A673 (cell line): ENCODE results near the gene C1orf198. TPM values are rescaled to one million over a fixed set of nuclear protein-coding genes. Genes with fewer than 3 reads are reported as not detected.

ENCODE experiments used
- BruUV-seq: library from RNA; stranded (reverse); fragments of 400-500 nt; replicated peaks from 2 replicates; lab custom pipeline; 2021; lab: Mats Ljungman, UMichigan
- CTCF ChIA-PET: fragments of 300-600 bp; sonication (Branson Sonifier 250); formaldehyde crosslinking; loops from one replicate; lab custom pipeline; 2022; ENCODE audit warnings: antibody characterized with exemption; lab: Charles Lee
- POLR2A ChIA-PET: fragments of 300-600 bp; sonication (Branson Sonifier 250); formaldehyde crosslinking; loops from one replicate; lab custom pipeline; 2022; ENCODE audit warnings: antibody characterized with exemption; ENCODE audit not compliant: low non-redundant PET; lab: Charles Lee
- DNase-seq: peaks from one replicate; pipeline ENCODE4 v3.0.0-alpha.2; 2015; ENCODE audit warnings: low spot score
- H3K27ac ChIP-seq: fragments of 200-600 bp; sonication (generic); 2 replicates; pipeline ENCODE4 v1.5.1; 2016; ENCODE audit warnings: mixed run types, low read depth, mild to moderate bottlenecking, mixed read lengths, antibody characterized with exemption, low read length; ENCODE audit not compliant: poor library complexity, severe bottlenecking
- H3K27me3 ChIP-seq: fragments of 200-600 bp; sonication (generic); replicated peaks from 2 replicates; pipeline ENCODE4 v1.6.1; 2017; ENCODE audit warnings: mixed run types, low read depth, mild to moderate bottlenecking, mixed read lengths, antibody characterized with exemption, low read length; ENCODE audit not compliant: insufficient read depth, poor library complexity
- H3K36me3 ChIP-seq: fragments of 200-600 bp; sonication (generic); 2 replicates; pipeline ENCODE4 v1.6.1; 2016; ENCODE audit warnings: mixed run types, mild to moderate bottlenecking, mixed read lengths, antibody characterized with exemption, low read length; ENCODE audit not compliant: insufficient read depth, poor library complexity, severe bottlenecking
- H3K4me1 ChIP-seq: fragments of 200-600 bp; sonication (generic); 2 replicates; pipeline ENCODE4 v1.6.1; 2017; ENCODE audit warnings: mixed run types, mild to moderate bottlenecking, mixed read lengths, antibody characterized with exemption, low read length; ENCODE audit not compliant: insufficient read depth, poor library complexity, severe bottlenecking
- H3K4me3 ChIP-seq: fragments of 200-600 bp; sonication (generic); 2 replicates; pipeline ENCODE4 v1.5.1; 2016; ENCODE audit warnings: low read depth, mixed run types, mild to moderate bottlenecking, mixed read lengths, low read length; ENCODE audit not compliant: poor library complexity, severe bottlenecking
- H3K9me3 ChIP-seq: fragments of 200-600 bp; sonication (generic); 2 replicates; pipeline ENCODE4 v1.6.1; 2016; ENCODE audit warnings: mixed run types, low read depth, mild to moderate bottlenecking, mixed read lengths, antibody characterized with exemption, low read length; ENCODE audit not compliant: poor library complexity, severe bottlenecking
- CTCF ChIP-seq: fragments of 300-800, 200-600 bp; sonication (generic); conservative IDR thresholded peaks from 2 replicates; pipeline ENCODE4 v1.5.1; 2017; ENCODE audit warnings: low read depth, mild to moderate bottlenecking, antibody characterized with exemption, low read length, moderate library complexity, mixed read lengths
- EZH2 ChIP-seq: fragments of 200-600 bp; sonication (generic); IDR thresholded peaks from 2 replicates; pipeline ENCODE4 v1.6.1; 2017; ENCODE audit warnings: borderline replicate concordance, low read depth, mild to moderate bottlenecking, mixed read lengths, antibody characterized with exemption, low read length; ENCODE audit not compliant: poor library complexity, severe bottlenecking
- intact Hi-C: fragments of 100-400 bp; cut with micrococcal nuclease; formaldehyde crosslinking; loops from one replicate; pipeline ENCODE4 v1.10.0; 2022; ENCODE audit not compliant: unreplicated experiment
- total RNA-seq: library from RNA; stranded (reverse); gene quantifications from 2 replicates; pipeline ENCODE4 v1.2.3, GENCODE V29; 2021

The C1orf198 gene
- total RNA-seq, 1 experiment from 2014 or later: 42.4 TPM

- Histone ChIP-seq H3K27me3 (no peaks in the 10 kb centered on the region), H3K4me1 (peaks cover 21% of the 10 kb centered on the region), H3K9me3 (no peaks in the 10 kb centered on the region), H3K4me3 (no peak overlapping the region), H3K27ac (no peak overlapping the region), H3K36me3 (no peaks in the 10 kb centered on the region)
- ChIA-PET POLR2A (no interaction called here), CTCF (no interaction called here)
- no peak for DNase-seq
- intact Hi-C loops: no loop called here
- BruUV-seq: no TSS peak
- no peak for TF ChIP-seq CTCF
- TF ChIP-seq EZH2: no peak
Measured at GRCh38 chr1:230870916-230871315, 2.6 kb upstream of the C1orf198 start.

- H3K9me3 ChIP-seq: no peaks in the 10 kb centered on the region
- H3K27me3 ChIP-seq: no peaks in the 10 kb centered on the region
- no peak for DNase-seq
- no peaks in the 10 kb centered on the region for H3K36me3 ChIP-seq
- TF ChIP-seq CTCF (no peak), EZH2 (no peak)
- BruUV-seq: TSS peak; percentile 78
- intact Hi-C loops: no loop called here
- POLR2A ChIA-PET: no interaction called here
- peaks cover 21% of the 10 kb centered on the region for H3K4me1 ChIP-seq
- no peak overlapping the region for H3K27ac ChIP-seq
- peak overlapping the region; percentile 81 for H3K4me3 ChIP-seq
- CTCF ChIA-PET: no interaction called here
Measured at GRCh38 chr1:230869500-230869899, 1.2 kb upstream of the C1orf198 start.

- BruUV-seq: no TSS peak
- POLR2A ChIA-PET: no interaction called here
Measured at GRCh38 chr1:230868736-230869385, 540 bp upstream of the C1orf198 start.

More at GRCh38 chr1:230868736-230869385, 540 bp upstream of the C1orf198 start:
- intact Hi-C loops: no loop called here
- Histone ChIP-seq H3K27me3 (no peaks in the 10 kb centered on the region), H3K27ac (no peak overlapping the region), H3K36me3 (no peaks in the 10 kb centered on the region), H3K9me3 (no peaks in the 10 kb centered on the region), H3K4me1 (peaks cover 25% of the 10 kb centered on the region), H3K4me3 (peak overlapping the region; percentile 81)
- peak; percentile 47 for DNase-seq
- CTCF ChIA-PET: interaction anchor here (0.6 kb wide), 1 partner anchor 14 kb away, joined by 15 read pairs; no protein-coding TSS in a partner anchor
- no peak for TF ChIP-seq EZH2
- TF ChIP-seq CTCF: no peak
